Ishikawa (cell line): Measurements from ENCODE around the gene FA2H.

ENCODE experiments used
- CEBPB ChIP-seq: IDR thresholded peaks from 2 replicates; pipeline ENCODE4 v1.6.1; 2012
- CREB1 ChIP-seq: IDR thresholded peaks from 2 replicates; pipeline ENCODE4 v1.6.1; 2012; ENCODE audit warnings: low read depth
- EGR1 ChIP-seq: IDR thresholded peaks from 2 replicates; pipeline ENCODE4 v1.6.1; 2012
- EP300 ChIP-seq: IDR thresholded peaks from 2 replicates; pipeline ENCODE4 v1.6.1; 2012; ENCODE audit warnings: borderline replicate concordance
- FOXM1 ChIP-seq: IDR thresholded peaks from 2 replicates; pipeline ENCODE4 v1.6.1; 2012; ENCODE audit warnings: low read depth, borderline replicate concordance
- NFIC ChIP-seq: IDR thresholded peaks from 2 replicates; pipeline ENCODE4 v1.6.1; 2012
- RAD21 ChIP-seq: IDR thresholded peaks from 2 replicates; pipeline ENCODE4 v1.6.1; 2012; ENCODE audit warnings: low read depth
- TAF1 ChIP-seq: IDR thresholded peaks from 2 replicates; pipeline ENCODE4 v1.6.1; 2012; ENCODE audit warnings: low read depth, mild to moderate bottlenecking
- TCF12 ChIP-seq: IDR thresholded peaks from 2 replicates; pipeline ENCODE4 v1.6.1; 2012; ENCODE audit warnings: low read depth
- TEAD4 ChIP-seq: IDR thresholded peaks from 2 replicates; pipeline ENCODE4 v1.6.1; 2012
- YY1 ChIP-seq: IDR thresholded peaks from 2 replicates; pipeline ENCODE4 v1.6.1; 2012; ENCODE audit warnings: low read depth
- ZBTB7A ChIP-seq: IDR thresholded peaks from 2 replicates; pipeline ENCODE4 v1.6.1; 2012; ENCODE audit warnings: low read depth
- TF ChIP-seq, protein P1 (sequence below): IDR thresholded peaks from 2 replicates; pipeline ENCODE4 v1.6.1; 2012
- TF ChIP-seq, protein P2 (sequence below): IDR thresholded peaks from 2 replicates; pipeline ENCODE4 v1.6.1; 2012; ENCODE audit warnings: low read depth, mild to moderate bottlenecking
- TF ChIP-seq, protein P3 (sequence below): IDR thresholded peaks from 2 replicates; pipeline ENCODE4 v1.6.1; 2012

Gene FA2H

DNA sequence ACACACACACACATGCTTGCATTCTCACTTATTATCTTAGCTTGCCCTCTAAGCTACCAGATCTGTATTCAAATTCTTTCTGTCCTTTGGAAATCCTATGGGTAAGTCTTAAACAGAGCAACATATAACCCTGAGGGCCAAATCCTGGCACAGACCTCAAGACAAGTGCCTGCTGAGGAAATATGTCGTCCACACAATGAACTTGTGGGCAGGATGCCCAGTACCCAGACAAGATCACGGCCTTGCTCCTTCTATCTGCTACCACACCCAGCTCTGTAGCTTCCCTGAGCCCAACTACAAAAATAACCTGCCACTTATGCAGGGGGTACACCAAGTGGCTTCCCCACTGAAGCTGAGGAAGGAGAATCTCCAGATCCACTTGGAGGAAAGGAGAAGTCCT lies 37.3 kb upstream of the FA2H start:
- TF ChIP-seq EGR1 = no peak
- TF ChIP-seq FOXM1 = no peak

DNA sequence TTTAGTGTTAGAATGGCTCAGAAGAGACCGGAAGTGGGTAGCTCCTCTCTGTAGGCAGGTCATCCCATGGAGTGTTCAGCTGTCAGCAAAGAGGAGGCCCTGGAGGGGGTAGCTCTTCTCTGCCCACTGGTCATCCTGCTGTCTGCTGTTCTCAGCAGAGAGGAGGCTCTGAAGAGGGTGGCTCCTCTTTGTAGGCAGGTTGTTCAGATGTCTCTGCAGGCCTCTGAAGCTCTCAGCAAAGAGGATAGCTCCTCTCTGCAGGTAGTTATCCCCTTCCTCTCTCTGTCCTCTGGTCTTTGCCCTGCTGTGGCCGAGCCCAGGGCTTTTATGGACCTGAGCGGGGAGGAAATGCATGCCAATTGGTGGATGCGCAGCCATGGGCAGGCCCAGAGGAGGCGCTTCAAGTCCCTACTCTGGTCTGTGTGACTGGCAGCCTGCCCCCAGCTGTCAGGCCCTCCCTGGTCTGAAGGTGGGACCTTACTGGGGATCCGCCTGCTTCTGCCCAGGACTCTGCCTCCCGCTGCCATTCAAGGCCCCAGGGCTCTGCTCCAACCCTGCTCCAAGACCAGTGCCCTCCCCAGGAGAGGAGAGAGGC lies 32.5 kb upstream of the FA2H start:
- TF ChIP-seq, protein P1, sequence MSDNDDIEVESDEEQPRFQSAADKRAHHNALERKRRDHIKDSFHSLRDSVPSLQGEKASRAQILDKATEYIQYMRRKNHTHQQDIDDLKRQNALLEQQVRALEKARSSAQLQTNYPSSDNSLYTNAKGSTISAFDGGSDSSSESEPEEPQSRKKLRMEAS = no peak
- TF ChIP-seq TEAD4 = no peak

DNA sequence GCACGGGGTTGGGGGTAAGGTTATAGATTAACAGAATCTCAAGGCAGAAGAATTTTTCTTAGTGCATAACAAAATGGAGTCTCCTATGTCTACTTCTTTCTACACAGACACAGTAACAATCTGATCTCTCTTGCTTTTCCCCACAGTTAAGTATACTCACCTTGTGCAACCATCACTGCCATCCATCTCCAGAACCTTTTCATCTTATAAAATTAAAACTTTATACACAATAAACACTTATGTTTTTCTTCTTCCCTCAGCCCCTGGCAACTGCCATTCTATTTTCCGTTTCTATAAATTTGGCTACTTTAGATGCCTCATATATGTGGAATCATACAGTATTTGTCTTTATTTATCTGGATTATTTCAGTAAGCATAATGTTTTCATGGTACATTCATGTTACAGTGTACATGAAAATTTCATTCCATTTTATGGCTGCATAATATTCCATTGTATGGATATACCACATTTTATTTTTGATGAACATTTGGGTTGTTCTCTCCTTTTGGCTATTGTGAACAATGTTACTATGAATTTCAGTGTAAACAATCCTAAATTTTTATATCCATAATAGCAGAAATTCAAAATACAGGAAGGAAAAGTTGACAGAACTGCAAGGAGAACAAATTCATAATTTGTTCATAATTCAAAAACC lies 25.7 kb upstream of the FA2H start:
- TF ChIP-seq, protein P2, sequence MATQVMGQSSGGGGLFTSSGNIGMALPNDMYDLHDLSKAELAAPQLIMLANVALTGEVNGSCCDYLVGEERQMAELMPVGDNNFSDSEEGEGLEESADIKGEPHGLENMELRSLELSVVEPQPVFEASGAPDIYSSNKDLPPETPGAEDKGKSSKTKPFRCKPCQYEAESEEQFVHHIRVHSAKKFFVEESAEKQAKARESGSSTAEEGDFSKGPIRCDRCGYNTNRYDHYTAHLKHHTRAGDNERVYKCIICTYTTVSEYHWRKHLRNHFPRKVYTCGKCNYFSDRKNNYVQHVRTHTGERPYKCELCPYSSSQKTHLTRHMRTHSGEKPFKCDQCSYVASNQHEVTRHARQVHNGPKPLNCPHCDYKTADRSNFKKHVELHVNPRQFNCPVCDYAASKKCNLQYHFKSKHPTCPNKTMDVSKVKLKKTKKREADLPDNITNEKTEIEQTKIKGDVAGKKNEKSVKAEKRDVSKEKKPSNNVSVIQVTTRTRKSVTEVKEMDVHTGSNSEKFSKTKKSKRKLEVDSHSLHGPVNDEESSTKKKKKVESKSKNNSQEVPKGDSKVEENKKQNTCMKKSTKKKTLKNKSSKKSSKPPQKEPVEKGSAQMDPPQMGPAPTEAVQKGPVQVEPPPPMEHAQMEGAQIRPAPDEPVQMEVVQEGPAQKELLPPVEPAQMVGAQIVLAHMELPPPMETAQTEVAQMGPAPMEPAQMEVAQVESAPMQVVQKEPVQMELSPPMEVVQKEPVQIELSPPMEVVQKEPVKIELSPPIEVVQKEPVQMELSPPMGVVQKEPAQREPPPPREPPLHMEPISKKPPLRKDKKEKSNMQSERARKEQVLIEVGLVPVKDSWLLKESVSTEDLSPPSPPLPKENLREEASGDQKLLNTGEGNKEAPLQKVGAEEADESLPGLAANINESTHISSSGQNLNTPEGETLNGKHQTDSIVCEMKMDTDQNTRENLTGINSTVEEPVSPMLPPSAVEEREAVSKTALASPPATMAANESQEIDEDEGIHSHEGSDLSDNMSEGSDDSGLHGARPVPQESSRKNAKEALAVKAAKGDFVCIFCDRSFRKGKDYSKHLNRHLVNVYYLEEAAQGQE = no peak
- TF ChIP-seq EP300 (no peak), TEAD4 (no peak), CEBPB (no peak), CREB1 (no peak), RAD21 (no peak), EGR1 (no peak), TAF1 (no peak), ZBTB7A (no peak), FOXM1 (no peak), NFIC (no peak), TCF12 (no peak)
- TF ChIP-seq, protein P3, sequence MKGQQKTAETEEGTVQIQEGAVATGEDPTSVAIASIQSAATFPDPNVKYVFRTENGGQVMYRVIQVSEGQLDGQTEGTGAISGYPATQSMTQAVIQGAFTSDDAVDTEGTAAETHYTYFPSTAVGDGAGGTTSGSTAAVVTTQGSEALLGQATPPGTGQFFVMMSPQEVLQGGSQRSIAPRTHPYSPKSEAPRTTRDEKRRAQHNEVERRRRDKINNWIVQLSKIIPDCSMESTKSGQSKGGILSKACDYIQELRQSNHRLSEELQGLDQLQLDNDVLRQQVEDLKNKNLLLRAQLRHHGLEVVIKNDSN = no peak
- TF ChIP-seq, protein P1 = no peak

DNA sequence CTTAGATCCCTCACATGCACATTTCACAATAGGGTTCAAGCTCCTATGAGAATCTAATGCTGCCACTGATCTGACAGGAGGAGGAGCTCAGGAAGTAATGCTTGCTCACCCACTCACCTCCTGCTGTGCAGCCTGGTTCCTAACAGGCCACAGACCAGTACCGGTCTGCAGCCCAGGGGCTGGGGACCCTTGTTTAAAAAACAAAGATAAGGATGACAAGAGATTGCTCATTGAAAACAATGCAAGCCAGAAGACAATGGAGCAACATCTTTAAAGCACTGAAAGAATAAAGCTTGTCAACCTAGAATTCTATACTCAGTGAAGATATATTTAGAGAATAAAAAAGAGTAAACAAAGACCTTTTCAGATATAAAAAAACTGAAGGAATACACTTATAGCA lies 22.8 kb upstream of the FA2H start:
- no peak for TF ChIP-seq CEBPB
- no peak for TF ChIP-seq YY1

DNA sequence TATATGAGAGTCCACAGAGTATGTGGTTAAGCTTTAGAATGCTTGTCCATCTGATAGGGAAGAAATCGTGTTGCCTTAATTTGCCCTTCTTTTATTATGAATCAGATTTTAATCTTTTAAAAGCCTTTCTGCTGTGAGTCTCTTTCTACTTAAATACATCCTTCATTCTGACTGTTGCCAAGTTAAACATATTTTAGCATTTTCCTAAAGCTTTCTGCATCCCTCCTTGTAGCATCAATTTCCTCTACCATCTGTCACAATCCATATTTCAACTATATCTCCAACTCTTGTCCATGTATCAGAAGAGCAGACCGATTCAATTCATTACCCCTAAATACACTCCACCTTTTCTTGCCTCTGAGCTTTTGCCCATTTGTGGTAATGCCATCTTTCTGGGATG lies 20.5 kb upstream of the FA2H start:
- TF ChIP-seq ZBTB7A (no peak), NFIC (no peak), TCF12 (no peak), EGR1 (no peak), TAF1 (no peak), TEAD4 (no peak), CEBPB (no peak), YY1 (no peak), FOXM1 (no peak), RAD21 (no peak)
- TF ChIP-seq, protein P2 = no peak
- TF ChIP-seq, protein P1 = no peak
- TF ChIP-seq, protein P3 = no peak

DNA sequence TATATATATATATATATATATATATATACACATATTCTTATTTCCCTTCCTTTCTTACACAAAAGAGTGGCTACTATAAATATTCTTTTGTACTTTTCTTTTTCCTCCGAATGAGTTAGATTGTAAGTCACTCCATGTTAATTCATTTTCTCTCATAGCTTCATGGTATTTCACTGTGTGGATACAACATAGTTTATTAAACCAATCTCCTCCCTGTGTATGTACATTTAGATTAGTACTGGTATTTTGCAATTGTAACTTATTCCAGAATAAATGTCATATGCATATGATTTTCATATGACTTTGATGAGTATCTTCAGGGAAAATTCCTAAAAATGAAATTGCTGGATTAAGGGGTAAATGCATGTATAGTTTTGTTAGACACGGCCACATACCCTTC lies 20.0 kb upstream of the FA2H start:
- TF ChIP-seq FOXM1 (no peak), TCF12 (no peak), NFIC (no peak), RAD21 (no peak), EP300 (no peak), TAF1 (no peak), EGR1 (no peak), ZBTB7A (no peak), CEBPB (no peak), YY1 (no peak), TEAD4 (no peak), CREB1 (no peak)
- TF ChIP-seq, protein P2 = no peak
- TF ChIP-seq, protein P3 = no peak
- TF ChIP-seq, protein P1 = no peak
